GM18511 (cell line): ENCODE data around the gene KIF1B.
"Not testable (repeated sequence)": the region's sequence is repeated elsewhere in the genome, so short reads cannot be mapped to it uniquely, and the experiment has no call there.

Experiments used
- ATAC-seq: cut with Tn5 transposase; IDR thresholded peaks from one replicate; pipeline ENCODE4 v1.9.1; 2021; ENCODE audit warnings: mild to moderate bottlenecking, moderate library complexity; ENCODE audit not compliant: unreplicated experiment

The KIF1B gene

GRCh38 chr1:10236405-10237156 is 26.2 kb downstream of the KIF1B start:
- no peak for ATAC-seq

GRCh38 chr1:10237157-10237539 is 26.8 kb downstream of the KIF1B start:
- ATAC-seq: no peak

DNA sequence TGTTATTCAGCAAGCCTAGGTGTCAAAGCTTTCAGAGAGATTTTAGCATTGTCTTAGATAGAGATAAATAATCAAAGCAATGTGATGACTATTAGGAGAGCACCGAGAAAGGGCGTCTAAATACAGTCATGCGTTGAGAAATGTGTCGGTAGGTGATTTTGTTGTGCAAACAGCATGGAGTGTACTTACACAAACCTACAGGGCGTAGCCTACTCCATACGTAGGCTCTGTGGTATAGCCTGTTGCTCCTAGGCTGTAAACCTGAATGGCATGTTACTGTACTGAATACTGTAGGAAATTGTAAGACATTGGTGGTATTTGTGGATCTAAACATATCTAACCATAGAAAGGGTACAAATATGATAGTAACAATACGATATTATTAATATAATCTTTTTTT is 31.8 kb downstream of the KIF1B start:
- no peak for ATAC-seq

- ATAC-seq: no peak
These were observed 32.4 kb downstream of the KIF1B start for GRCh38 chr1:10242811-10243210.

GRCh38 chr1:10245674-10246073 is 35.3 kb downstream of the KIF1B start:
- no peak for ATAC-seq

DNA sequence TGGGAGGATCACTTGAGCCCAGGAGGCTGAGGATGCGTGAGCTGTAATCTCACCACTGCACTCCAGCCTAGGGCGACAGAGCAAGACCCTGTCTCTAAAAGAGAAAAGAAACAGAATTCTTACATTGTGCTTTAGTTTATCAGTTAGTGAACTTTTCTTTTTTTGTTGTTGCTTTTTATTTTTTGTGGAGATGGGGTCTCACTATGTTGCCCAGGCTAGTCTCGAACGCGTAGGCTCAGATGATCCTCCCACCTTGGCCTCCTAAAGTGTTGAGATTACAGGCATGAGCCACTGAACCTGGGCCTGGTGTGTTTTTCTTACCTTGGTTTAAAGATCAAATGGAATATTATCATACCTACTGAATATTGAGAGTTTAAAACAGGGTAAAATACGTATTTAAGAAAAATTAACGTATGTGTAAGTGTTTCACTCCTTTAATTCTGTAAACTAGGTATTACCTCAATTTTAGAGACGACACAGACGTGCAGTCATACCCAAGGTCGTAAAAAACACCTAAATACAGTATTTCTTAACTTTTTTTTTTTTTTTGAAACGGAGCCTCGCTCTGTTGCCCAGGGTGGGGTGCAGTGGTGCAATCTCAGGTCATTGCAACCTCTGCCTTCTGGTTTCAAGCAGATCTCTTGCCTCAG is 39.6 kb downstream of the KIF1B start:
- no peak for ATAC-seq

GRCh38 chr1:10250663-10251062 is 40.3 kb downstream of the KIF1B start:
- ATAC-seq: no peak

- ATAC-seq: not testable (repeated sequence)
These were observed 41.1 kb downstream of the KIF1B start for GRCh38 chr1:10251325-10252108.

DNA sequence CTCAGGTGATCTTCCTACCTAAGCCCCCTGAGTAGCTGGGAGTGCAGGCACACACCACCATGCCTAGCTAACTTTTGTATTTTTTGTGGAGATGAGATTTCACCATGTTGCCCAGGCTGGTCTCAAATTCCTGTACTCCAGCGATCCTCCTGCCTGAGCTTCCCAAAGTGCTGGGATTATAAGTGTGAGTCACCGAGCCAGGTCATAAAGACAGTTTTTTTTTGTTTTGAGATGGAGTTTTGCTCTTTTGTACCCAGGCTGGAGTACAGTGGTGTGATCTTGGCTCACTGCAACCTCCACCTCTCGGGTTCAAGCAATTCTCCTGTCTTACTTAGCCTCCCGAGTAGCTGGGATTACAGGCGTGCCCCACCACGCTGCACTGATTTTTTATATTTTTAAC is 42.1 kb downstream of the KIF1B start:
- ATAC-seq: no peak

DNA sequence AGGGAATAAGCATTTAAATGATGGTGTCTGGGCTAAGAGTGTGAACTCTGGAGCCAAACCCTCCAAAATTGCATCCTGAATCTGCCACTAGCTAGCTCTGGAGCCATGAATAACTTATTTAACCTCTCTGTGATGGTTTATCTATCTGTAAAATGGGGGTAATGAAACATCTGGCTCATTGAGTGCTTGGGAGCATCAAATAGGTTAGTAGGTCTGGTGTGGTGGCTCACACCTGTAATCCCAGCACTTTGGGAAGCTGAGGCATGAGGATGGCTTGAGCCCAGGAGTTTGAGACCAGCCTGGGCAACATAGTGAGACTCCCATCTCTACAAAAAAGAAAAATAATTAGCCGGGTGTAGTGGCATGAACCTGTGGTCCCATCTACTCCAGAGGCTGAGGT is 42.8 kb downstream of the KIF1B start:
- ATAC-seq: no peak

DNA sequence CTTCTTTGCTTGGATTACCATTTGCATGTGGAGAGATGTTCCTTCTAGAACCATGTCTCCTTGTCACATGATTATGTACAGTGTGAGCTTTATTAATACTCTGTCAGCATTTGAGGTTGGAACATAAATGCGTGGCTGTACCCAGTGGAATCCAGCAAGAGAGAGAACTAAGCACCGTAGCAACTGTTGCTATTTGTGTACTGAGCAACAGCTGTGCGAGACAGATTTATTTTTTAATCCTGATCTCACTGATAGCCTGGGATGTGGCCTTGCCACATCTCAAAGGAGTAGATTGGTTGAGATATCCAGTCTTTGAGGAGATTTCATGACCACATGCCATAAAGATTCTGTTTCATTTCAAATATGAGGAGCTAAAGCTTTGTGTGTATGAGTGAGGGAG is 43.4 kb downstream of the KIF1B start:
- no peak for ATAC-seq

DNA sequence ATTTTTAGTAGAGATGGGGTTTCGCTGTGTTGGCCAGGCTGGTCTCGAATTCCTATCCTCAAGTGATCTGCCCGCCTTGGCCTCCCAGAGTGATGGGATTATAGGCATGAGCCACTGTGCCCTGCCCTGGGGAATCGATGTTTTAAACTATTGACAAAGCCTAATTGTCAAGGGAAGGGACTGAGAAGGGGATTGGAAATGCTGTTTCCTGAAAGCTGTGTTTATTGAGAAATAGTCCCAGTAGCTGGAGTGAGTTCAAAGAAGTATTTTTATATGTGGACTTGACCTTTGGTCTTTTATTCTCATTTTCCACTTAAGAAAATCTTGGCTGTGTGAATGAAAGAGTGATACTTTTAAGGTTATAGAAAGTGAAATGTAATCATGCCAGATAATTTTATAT is 47.5 kb downstream of the KIF1B start:
- no peak for ATAC-seq

DNA sequence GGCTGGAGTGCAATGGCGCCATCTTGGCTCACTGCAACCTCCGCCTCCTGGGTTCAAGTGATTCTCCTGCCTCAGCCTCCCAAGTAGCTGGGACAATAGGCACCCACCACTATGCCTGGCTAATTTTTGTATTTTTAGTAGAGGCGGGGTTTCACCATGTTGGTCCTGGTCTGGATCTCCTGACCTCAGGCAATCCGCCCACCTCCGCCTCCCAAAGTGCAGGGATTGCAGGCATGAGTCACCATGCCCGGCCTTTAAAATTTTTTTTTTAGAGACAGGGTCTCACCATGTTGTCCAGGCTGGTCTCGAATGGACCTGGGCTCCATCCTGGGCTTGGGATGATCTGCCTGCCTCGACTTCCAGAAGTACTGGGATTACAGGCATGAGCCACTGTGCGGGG is 49.2 kb downstream of the KIF1B start:
- not testable (repeated sequence) for ATAC-seq

GRCh38 chr1:10263450-10264082 is 53.2 kb downstream of the KIF1B start:
- ATAC-seq: no peak

DNA sequence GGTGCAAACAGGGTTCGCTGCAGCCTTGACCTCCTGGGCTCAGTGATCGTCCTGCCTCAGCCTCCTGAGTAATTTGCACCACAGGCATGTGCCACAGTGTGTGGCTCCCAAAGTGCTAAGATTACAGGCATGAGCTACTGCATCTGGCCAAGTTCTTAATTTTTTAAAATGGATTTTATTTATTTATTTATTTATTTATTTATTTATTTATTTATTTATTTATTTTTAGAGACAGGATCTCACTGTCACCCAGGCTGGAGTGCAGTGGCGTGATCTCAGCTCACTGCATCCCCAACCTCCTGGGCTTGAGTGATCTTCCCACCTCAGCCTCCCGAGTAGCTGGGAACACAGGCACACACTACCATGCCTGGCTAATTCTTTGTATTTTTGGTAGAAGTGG is 54.7 kb downstream of the KIF1B start:
- ATAC-seq: no peak

- no peak for ATAC-seq
These were observed 55.5 kb downstream of the KIF1B start for GRCh38 chr1:10265900-10266299.

DNA sequence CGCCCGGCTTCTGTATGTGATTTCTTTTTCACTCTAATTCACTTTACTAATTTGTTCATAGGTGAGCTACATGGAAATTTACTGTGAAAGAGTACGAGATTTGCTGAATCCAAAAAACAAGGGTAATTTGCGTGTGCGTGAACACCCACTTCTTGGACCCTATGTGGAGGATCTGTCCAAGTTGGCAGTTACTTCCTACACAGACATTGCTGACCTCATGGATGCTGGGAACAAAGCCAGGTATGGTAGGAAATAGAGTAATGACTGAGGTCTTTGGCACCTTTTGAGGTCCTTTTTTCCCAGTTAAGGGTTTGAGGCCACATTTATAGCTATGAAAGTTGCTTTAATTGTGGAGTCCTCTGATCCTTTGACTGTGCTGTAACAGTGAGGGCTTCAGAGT is 56.9 kb downstream of the KIF1B start:
- no peak for ATAC-seq

- ATAC-seq: no peak
These were observed 57.6 kb downstream of the KIF1B start for GRCh38 chr1:10267921-10268320.

GRCh38 chr1:10271090-10271489 is 60.7 kb downstream of the KIF1B start:
- no peak for ATAC-seq

- no peak for ATAC-seq
These were observed 61.5 kb downstream of the KIF1B start for GRCh38 chr1:10271869-10272268.

GRCh38 chr1:10272274-10272673 is 61.9 kb downstream of the KIF1B start:
- ATAC-seq: no peak
